NCI-H2029 treated with DMSO at 0.1 percent for 48 hours (cell line): ENCODE measurements around the gene RNF121.
A peak's percentile ranks its signal among the peaks of the same experiment; 100 is the strongest.
"Not testable (repeated sequence)": the region's sequence is repeated elsewhere in the genome, so short reads cannot be mapped to it uniquely, and the experiment has no call there.

ENCODE experiments used
- DNase-seq: peaks from one replicate; lab custom pipeline; 2025; lab: John Stamatoyannopoulos, UW

RNF121 gene

GRCh38 chr11:71928737-71929443, at the start of gene RNF121:
RNF121 (plus strand) TSS chr11:71929046; CDS start chr11:71929062, 16 bp downstream.
- DNase-seq, result peak; percentile 86

- DNase-seq, result not testable (repeated sequence)
Measured at GRCh38 chr11:71885806-71886205, 43.0 kb upstream of the RNF121 start.

- not testable (repeated sequence) for DNase-seq
Measured at GRCh38 chr11:71888335-71889010, 40.4 kb upstream of the RNF121 start.

DNA sequence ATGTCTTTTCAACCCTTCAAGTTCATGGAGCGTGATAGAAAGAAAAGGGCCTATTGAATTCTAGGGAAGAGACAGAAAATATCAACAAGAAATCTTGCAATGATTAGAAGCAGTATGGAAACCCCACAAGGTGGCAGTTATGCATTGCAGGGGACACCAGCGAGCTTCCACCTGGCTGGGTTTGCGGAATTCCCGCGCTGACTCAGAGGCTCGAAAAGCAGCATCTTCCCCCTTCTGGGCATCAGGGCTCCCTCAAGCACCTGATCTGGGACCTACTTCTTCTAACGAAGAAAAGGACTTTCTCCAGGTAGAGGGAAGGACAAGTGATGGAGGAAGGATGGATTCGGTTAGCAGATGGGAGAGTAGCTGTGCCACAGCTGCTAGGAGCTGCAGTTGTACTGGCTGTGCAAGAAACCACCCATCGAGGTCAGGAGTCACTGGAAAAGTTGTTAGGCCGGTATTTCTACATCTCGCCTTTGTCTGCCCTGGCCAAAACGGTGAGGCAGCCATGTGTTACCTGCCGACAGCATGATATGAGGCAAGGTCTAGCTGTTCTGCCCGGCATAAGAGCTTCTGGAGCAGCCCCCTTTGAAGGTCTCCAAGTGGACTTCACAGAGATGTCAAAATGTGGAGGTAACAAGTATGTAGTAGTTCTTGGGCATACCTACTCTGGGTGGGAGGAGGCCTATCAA, 39.5 kb upstream of the RNF121 start:
- not testable (repeated sequence) for DNase-seq

GRCh38 chr11:71895961-71896360, 32.9 kb upstream of the RNF121 start:
- DNase-seq, result no peak

DNA sequence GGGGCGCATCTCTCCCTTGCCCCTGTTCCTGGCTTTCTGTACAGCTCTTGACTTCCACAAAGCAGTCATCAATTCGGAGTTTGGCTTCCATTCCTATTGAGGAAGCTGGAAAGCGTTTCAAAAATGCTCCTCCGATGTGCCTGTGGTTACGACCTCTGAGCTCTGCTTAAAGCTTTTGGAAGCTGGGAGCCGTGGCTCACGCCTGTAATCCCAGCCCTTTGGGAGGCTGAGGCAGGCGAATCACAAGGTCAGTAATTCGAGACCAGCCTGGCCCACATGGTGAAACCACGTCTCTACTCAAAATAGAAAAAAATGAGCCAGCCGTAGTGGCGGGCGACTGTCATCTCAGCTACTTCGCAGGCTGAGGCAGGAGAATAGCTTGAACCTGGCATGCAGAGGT, 27.7 kb upstream of the RNF121 start:
- not testable (repeated sequence) for DNase-seq

DNA sequence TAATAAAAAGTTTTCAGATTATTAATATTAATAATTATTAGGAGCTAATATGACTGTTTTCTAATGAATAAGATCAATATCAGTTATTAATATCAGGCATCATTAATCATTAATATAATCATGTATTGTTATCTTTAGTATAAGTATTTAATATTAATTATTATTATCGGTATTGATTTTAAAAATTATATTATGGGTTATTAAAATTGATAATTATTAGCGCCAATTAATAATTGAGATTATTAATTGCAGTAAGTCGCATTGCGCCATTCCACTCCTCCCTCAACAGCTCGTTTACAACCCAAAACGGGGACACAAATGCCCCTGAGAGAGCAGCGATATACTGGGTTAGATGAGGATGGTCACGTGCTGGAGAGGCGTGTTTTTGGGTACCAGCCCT, 20.6 kb upstream of the RNF121 start:
- DNase-seq, result no peak

- DNase-seq, result not testable (repeated sequence)
Measured at GRCh38 chr11:71910775-71911174, 18.1 kb upstream of the RNF121 start.

DNA sequence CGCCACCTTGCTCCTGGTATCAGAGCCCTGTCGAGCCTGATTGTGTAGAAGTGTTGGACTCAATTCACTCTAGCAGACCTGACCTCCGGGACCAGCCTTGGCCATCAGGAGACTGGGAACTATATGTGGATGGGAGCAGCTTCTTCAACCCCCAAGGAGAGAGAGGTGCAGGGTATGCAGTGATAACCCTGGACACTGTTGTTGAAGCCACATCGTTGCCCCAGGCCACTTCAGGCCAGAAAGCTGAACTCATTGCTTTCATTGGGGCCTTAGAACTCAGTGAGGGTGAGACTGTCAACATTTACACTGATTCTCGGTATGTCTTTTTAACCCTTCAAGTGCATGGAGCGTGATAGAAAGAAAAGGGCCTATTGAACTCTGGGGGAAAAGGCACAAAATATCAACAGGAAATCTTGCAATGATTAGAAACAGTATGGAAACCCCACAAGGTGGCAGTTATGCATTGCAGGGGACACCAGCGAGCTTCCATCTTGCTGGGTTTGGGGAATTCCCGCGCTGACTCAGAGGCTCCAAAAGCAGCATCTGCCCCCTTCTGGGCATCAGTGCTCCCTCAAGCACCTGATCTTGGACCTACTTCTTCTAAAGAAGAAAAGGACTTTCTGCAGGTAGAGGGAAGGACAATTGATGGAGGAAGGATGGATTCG, 17.4 kb upstream of the RNF121 start:
- DNase-seq, result not testable (repeated sequence)

DNA sequence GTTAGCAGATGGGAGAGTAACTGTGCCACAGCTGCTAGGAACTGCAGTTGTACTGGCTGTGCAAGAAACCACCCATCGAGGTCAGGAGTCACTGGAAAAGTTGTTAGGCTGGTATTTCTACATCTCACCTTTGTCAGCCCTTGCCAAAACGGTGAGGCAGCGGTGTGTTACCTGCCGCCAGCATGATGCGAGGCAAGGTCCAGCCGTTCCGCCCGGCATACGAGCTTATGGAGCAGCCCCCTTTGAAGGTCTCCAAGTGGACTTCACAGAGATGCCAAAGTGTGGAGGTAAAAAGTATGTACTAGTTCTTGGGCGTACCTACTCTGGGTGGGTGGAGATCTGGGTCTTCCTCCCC, 16.9 kb upstream of the RNF121 start:
- DNase-seq, result not testable (repeated sequence)

GRCh38 chr11:71913756-71914526, 14.9 kb upstream of the RNF121 start:
- DNase-seq, result no peak

GRCh38 chr11:71914617-71915189, 14.1 kb upstream of the RNF121 start:
- DNase-seq, result no peak

DNA sequence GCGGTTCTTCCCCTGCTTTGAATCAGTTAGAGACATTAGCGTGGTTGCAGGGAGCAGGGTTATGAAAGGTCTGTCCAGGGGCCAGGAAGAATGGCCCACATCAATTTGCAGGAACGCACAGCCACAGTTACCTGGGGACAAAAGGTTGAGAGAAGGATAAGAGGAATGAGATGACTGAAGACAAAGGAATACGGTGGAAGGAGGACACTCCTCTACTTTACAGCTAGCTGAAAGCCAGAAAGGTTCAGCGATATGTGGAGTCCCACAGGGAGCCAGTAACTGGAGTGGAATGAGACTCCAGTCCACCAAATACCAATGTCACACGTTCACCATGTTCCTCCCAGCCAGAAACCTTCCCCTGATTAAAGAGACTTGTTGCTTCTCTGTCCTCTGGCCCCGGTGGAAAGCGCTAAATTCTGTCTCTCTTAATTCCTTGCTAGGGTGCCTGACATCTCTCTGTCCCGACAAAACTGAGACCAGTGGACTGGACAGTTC, 11.2 kb upstream of the RNF121 start:
- no peak for DNase-seq

DNA sequence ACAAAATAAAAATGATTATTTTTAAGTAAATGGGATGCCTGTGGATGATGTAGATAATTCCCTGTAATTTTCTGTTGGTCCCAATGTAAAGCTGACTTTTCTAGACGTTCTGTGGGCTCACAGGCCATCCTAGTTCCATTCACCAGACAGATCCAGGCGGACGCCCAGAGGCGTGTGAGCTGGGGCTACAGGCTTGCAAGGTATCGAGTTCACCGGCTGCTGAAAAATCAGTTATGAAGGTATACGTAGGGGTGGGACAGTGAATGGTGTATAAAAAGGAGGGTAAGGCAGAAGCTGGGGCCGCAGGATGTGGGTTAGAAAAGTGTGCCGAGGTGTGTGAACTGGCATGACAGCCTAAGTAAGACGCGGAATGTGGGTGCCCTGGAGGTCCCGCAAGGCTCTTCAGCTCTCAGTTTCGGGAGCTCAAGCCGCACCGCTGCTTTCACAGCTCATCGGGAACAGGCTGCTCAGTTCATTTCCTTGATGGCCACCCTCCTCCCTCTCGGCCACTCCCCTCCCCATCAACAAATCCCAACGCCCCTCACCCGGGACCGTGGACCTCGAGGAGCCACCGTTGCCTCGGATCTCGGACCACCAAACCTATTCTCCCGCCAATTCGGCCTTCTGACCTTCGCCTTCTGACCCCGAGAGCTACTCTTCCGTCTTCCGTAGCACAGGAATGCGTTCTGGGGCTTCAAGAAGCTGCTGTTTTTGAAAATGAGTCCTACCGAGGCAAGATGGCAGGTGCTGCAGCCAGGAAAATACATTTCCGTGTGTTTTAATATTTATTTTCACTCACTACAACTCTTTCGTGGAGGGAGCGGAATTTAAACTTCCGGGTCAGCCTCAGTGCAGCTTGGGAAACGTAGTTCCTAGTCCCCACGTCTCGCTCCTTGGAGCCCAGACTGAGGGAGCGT, 768 bp upstream of the RNF121 start, which contains the start of gene XNDC1N:
TSS of gene XNDC1N (minus strand) at position 775 of the 917 bp plus-strand sequence. CDS start 5,241 bp downstream, outside the sequence.
- DNase-seq, result peak; percentile 79

- no peak for DNase-seq
Measured at GRCh38 chr11:71929491-71929890, 645 bp downstream of the RNF121 start.

DNA sequence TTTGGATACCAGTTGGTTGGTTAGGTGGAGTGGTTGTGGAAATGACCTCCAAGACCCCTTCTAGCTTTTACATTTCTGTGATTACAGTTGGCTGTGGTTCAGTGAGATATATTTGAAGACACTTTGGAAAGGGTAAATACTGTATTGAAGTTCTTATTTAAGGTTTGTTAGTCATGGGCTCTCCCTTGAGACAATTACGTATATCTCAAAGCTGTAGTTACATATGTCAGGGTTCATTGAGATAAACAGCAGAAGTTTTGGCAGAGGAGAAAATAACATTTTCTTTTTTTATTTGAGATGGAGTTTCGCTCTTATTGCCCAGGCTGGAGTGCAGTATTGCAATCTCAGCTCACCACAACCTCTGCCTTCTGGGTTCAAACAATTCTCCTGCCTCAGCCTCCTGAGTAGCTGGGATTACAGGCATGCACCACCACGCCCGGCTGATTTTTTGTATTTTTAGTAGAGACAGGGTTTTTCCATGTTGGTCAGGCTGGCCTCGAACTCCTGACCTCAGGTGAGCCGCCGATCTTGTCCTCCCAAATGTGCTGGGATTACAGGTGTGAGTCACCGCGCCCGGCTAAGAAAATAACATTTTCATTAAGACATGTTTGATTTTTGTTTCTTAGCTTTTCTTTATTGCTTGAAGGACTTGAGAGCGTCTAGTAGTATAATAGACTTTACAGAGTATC, 1.9 kb downstream of the RNF121 start:
- DNase-seq, result no peak

GRCh38 chr11:71931245-71931602, 2.4 kb downstream of the RNF121 start:
- no peak for DNase-seq

DNA sequence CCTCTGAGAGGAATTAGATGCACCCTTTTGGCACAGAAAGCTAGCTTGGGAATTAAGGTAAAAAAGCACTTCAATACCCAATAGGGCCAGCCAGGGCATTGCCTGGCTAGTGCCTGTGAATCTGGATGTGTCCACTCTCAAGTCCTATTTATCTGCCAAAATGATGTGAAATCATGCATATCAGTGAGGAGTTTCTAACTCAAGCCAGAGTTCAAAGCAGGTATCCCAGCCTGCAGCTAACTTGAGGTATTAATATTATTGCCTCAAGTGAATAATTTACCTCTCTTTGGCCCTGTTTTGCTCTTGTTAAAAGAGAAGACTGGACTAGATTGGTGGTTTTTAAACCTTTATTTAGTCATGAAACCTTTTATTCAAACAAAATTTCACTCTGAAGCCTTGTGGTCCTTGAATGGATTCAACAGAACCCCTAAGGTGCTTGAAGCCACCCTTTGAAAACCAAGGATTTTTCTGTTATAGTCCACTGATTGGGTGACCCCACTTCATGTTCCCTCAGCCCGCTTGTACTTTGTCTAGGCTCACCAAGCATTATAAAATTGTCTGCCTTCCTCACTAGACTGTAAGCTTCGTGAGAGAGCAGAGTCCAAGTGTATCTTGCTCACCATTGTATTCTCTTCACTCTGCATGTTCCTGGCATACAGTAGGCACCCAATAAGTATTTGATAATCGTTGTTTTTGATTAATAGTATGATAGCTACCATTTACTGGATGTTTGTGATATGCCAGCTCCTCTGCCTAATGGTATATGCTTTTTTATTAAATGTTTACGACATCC, 4.5 kb downstream of the RNF121 start:
- no peak for DNase-seq

- DNase-seq, result no peak
Measured at GRCh38 chr11:71934213-71934612, 5.4 kb downstream of the RNF121 start.
